Endothelial cell of umbilical vein (primary cell): Measurements from ENCODE around the gene FAM3C. TPM values are rescaled to one million over a fixed set of nuclear protein-coding genes. Genes with fewer than 3 reads are reported as not detected.

Experiments
- BruUV-seq: library from RNA; stranded (reverse); fragments of 400-500 nt; replicated peaks from 2 replicates; lab custom pipeline; 2021; lab: Mats Ljungman, UMichigan
- CTCF ChIA-PET: fragments of 300-600, 350-600 bp; sonication (Branson Sonifier 250); formaldehyde crosslinking; loops from one replicate; lab custom pipeline; 2021; ENCODE audit warnings: antibody characterized with exemption, inconsistent platforms; lab: Charles Lee
- POLR2A ChIA-PET: fragments of 300-600, 350-600 bp; sonication (Branson Sonifier 250); formaldehyde crosslinking; loops from one replicate; lab custom pipeline; 2021; ENCODE audit warnings: antibody characterized with exemption, inconsistent platforms; lab: Charles Lee
- DNase-seq: peaks from one replicate; pipeline ENCODE4 v3.0.0-alpha.2; 2011; ENCODE audit warnings: low read depth, low spot score
- FAIRE-seq: peaks from 2 replicates; lab custom pipeline; 2011; peaks lifted over from hg19 to GRCh38; lab: Jason Lieb, UNC
- H2AFZ ChIP-seq: 2 replicates; pipeline ENCODE4 v1.6.0; 2012; ENCODE audit warnings: low read depth, low read length, control low read depth, inconsistent platforms
- H3K27ac ChIP-seq: 2 replicates; pipeline ENCODE4 v1.5.1; 2011; ENCODE audit warnings: low read depth, mild to moderate bottlenecking, control low read depth, low read length, moderate library complexity; ENCODE audit not compliant: insufficient read depth
- H3K27me3 ChIP-seq, 2 experiments: 2 replicates each; pipeline versions ENCODE4 v1.6.0 to v1.6.1; 2011; ENCODE audit warnings: low read length in 2 of 2, mixed read lengths in 1 of 2; ENCODE audit not compliant: control insufficient read depth in 2 of 2, insufficient read depth in 2 of 2
- H3K36me3 ChIP-seq, 2 experiments: 2 replicates in 1 of 2; 3 replicates in 1 of 2; pipeline ENCODE4 v1.5.1; 2011; ENCODE audit warnings: low read length in 2 of 2, mild to moderate bottlenecking in 1 of 2, moderate library complexity in 1 of 2; ENCODE audit not compliant: control insufficient read depth in 2 of 2, insufficient read depth in 2 of 2; ENCODE audit errors: extremely low read depth in 1 of 2
- H3K4me1 ChIP-seq: 3 replicates; pipeline ENCODE4 v1.5.1; 2011; ENCODE audit warnings: mild to moderate bottlenecking, low read length; ENCODE audit not compliant: control insufficient read depth, insufficient read depth; ENCODE audit errors: extremely low read depth
- H3K4me2 ChIP-seq: 2 replicates; pipeline ENCODE4 v1.6.1; 2011; ENCODE audit warnings: low read length, control low read depth, mixed read lengths; ENCODE audit not compliant: insufficient read depth
- H3K4me3 ChIP-seq, 3 experiments: fragments of 200-600 bp in 1 of 3; sonication (generic), shearing (Covaris generic) in 1 of 3; replicated peaks in 1 of 3; 2 replicates each; pipeline ENCODE4 v1.5.1; 2011 to 2016; ENCODE audit warnings: control low read depth in 3 of 3, low read length in 3 of 3, mild to moderate bottlenecking in 2 of 3, inconsistent platforms in 1 of 3, low read depth in 1 of 3, moderate library complexity in 1 of 3; ENCODE audit not compliant: insufficient read depth in 1 of 3
- H3K79me2 ChIP-seq: 2 replicates; pipeline ENCODE4 v1.6.0; 2012; ENCODE audit warnings: low read length, inconsistent platforms; ENCODE audit not compliant: control insufficient read depth, insufficient read depth
- H3K9ac ChIP-seq: replicated peaks from 2 replicates; pipeline ENCODE3; 2011; ENCODE audit warnings: low read length, control low read depth; ENCODE audit not compliant: insufficient read depth; ENCODE audit errors: extremely low read depth
- H3K9me1 ChIP-seq: replicated peaks from 3 replicates; pipeline ENCODE4 v1.6.0; 2011; ENCODE audit warnings: mild to moderate bottlenecking, low read length; ENCODE audit not compliant: control insufficient read depth, insufficient read depth; ENCODE audit errors: extremely low read depth
- H3K9me3 ChIP-seq: replicated peaks from 2 replicates; pipeline ENCODE4 v1.5.1; 2012; ENCODE audit warnings: low read length, inconsistent platforms; ENCODE audit not compliant: control insufficient read depth, insufficient read depth
- H4K20me1 ChIP-seq: replicated peaks from 2 replicates; pipeline ENCODE3; 2011; ENCODE audit warnings: mild to moderate bottlenecking, low read length; ENCODE audit not compliant: control insufficient read depth, insufficient read depth; ENCODE audit errors: extremely low read depth
- EZH2 ChIP-seq: IDR thresholded peaks from 2 replicates; pipeline ENCODE4 v1.6.1; 2012; ENCODE audit warnings: borderline replicate concordance, low read depth, mild to moderate bottlenecking, moderate library complexity, low read length, inconsistent platforms; ENCODE audit not compliant: severe bottlenecking
- FOS ChIP-seq: IDR thresholded peaks from 2 replicates; pipeline ENCODE4 v1.6.1; 2011; ENCODE audit warnings: mild to moderate bottlenecking, low read length, moderate library complexity, borderline replicate concordance; ENCODE audit not compliant: insufficient read depth
- GATA2 ChIP-seq: IDR thresholded peaks from 2 replicates; pipeline ENCODE4 v1.7.0; 2011; ENCODE audit warnings: low read depth, mild to moderate bottlenecking, moderate library complexity, mixed read lengths, low read length; ENCODE audit not compliant: insufficient read length, insufficient read depth
- JUN ChIP-seq: IDR thresholded peaks from 2 replicates; pipeline ENCODE4 v1.6.1; 2011; ENCODE audit warnings: borderline replicate concordance, low read depth; ENCODE audit not compliant: insufficient read length, insufficient read depth
- MYC ChIP-seq: IDR thresholded peaks from one replicate; pipeline ENCODE4 v1.6.1; 2011; ENCODE audit warnings: mild to moderate bottlenecking, low read depth, low read length
- POLR2A ChIP-seq: IDR thresholded peaks from 2 replicates; pipeline ENCODE4 v1.6.1; 2012; ENCODE audit warnings: low read depth, mild to moderate bottlenecking, control low read depth, low read length
- POLR2AphosphoS5 ChIP-seq: IDR thresholded peaks from 2 replicates; pipeline ENCODE4 v1.6.1; 2012; ENCODE audit warnings: low read depth, mild to moderate bottlenecking, control low read depth, low read length, moderate library complexity; ENCODE audit not compliant: insufficient read depth
- dilution Hi-C: fragments of 300-500 bp; cut with MboI; formaldehyde crosslinking; loops from one replicate; pipeline ENCODE4 v1.15.0; 2019; ENCODE audit warnings: low sequenced_read_pairs; ENCODE audit not compliant: extremely low pct_ligation_motif_present
- intact Hi-C: fragments of 100-400 bp; cut with micrococcal nuclease; formaldehyde crosslinking; loops from one replicate; pipeline ENCODE4 v1.10.0; 2022
- polyA plus RNA-seq, 4 experiments: library from polyadenylated mRNA; depleted of rRNA in 3 of 4; stranded (reverse) in 3 of 4; unstranded in 1 of 4; fragments of >200 nt; gene quantifications; 2 replicates each; pipeline versions ENCODE4 v1.2.1 to v1.2.3, GENCODE V29; 2011 to 2012; ENCODE audit warnings: missing spikeins in 1 of 4
- total RNA-seq: library from RNA; stranded (reverse); gene quantifications from 2 replicates; pipeline ENCODE4 v1.2.3, GENCODE V29; 2021
- TF ChIP-seq, protein P1 (sequence below), 2 donors: IDR thresholded peaks; 1 replicate in 1 of 2; 2 replicates in 1 of 2; pipeline ENCODE4 v1.5.1; 2011; ENCODE audit warnings: low read length in 2 of 2, mild to moderate bottlenecking in 2 of 2, moderate library complexity in 2 of 2, control low read depth in 1 of 2, inconsistent platforms in 1 of 2, low read depth in 1 of 2; ENCODE audit not compliant: insufficient read depth in 1 of 2; ENCODE audit errors: extremely low read depth in 1 of 2
- TF ChIP-seq, protein P2 (sequence below): IDR thresholded peaks from 2 replicates; pipeline ENCODE4 v1.6.1; 2011; ENCODE audit not compliant: insufficient read depth, insufficient read length

The FAM3C gene
- total and polyA plus RNA-seq, 2 donors (not counting 3 experiments of a cell fraction or from before 2014, with no cell fraction given): 20.2 to 50.0 TPM

DNA sequence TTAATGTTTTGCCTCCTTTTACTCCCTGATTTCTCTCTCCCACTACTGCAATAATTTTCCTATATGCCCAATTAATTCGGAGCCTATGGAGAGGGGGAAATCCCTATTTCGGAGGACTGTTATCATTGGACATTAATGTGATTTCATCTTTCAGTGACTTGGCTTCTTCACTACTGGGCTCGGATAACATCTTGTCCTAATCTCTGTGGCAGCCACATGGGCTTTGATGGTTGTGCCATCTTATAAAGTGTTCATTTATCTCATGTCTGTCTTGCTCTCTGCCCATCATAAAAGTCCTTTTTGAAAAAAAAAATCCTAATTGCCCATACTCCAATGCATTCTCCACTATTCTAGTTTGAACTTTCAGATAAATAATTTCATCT lies 15.5 kb upstream of the FAM3C start:
- Histone ChIP-seq H3K36me3 (no peaks in the 10 kb centered on the region), H3K4me3 (no peak overlapping the region), H4K20me1 (no peaks in the 10 kb centered on the region), H2AFZ (no peak overlapping the region), H3K27me3 (peaks cover 2 to 6% of the 10 kb centered on the region in 2 experiments), H3K27ac (no peak overlapping the region), H3K9me1 (no peaks in the 10 kb centered on the region), H3K9me3 (no peaks in the 10 kb centered on the region), H3K79me2 (no peaks in the 10 kb centered on the region), H3K4me2 (no peak overlapping the region), H3K4me1 (no peaks in the 10 kb centered on the region), H3K9ac (no peak overlapping the region)
- CTCF ChIA-PET: interaction anchor here (1.1 kb wide), 1 partner anchor 14 kb away, joined by 3 read pairs; no protein-coding TSS in a partner anchor
- no peak for TF ChIP-seq GATA2
- TF ChIP-seq, protein P1, sequence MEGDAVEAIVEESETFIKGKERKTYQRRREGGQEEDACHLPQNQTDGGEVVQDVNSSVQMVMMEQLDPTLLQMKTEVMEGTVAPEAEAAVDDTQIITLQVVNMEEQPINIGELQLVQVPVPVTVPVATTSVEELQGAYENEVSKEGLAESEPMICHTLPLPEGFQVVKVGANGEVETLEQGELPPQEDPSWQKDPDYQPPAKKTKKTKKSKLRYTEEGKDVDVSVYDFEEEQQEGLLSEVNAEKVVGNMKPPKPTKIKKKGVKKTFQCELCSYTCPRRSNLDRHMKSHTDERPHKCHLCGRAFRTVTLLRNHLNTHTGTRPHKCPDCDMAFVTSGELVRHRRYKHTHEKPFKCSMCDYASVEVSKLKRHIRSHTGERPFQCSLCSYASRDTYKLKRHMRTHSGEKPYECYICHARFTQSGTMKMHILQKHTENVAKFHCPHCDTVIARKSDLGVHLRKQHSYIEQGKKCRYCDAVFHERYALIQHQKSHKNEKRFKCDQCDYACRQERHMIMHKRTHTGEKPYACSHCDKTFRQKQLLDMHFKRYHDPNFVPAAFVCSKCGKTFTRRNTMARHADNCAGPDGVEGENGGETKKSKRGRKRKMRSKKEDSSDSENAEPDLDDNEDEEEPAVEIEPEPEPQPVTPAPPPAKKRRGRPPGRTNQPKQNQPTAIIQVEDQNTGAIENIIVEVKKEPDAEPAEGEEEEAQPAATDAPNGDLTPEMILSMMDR (IDR thresholded peaks at IDR 0.05; ENCODE audit: extremely low read depth in 1 of 2, insufficient read depth in 1 of 2, low read depth in 1 of 2, low read length in 2 of 2): no peak
- no peak for TF ChIP-seq POLR2A
- TF ChIP-seq EZH2: no peak
- no peak for TF ChIP-seq MYC
- TF ChIP-seq, protein P2, sequence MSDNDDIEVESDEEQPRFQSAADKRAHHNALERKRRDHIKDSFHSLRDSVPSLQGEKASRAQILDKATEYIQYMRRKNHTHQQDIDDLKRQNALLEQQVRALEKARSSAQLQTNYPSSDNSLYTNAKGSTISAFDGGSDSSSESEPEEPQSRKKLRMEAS: no peak
- TF ChIP-seq JUN: no peak
- no peak for TF ChIP-seq FOS
- TF ChIP-seq POLR2AphosphoS5: no peak
- intact Hi-C loops (no loop called here), dilution Hi-C loops (no loop called here)
- FAIRE-seq (no peak), DNase-seq (no peak)
- BruUV-seq: no TSS peak
- POLR2A ChIA-PET: no interaction called here
